ENCODE measurements around the gene SPNS2.

SPNS2 gene

DNA sequence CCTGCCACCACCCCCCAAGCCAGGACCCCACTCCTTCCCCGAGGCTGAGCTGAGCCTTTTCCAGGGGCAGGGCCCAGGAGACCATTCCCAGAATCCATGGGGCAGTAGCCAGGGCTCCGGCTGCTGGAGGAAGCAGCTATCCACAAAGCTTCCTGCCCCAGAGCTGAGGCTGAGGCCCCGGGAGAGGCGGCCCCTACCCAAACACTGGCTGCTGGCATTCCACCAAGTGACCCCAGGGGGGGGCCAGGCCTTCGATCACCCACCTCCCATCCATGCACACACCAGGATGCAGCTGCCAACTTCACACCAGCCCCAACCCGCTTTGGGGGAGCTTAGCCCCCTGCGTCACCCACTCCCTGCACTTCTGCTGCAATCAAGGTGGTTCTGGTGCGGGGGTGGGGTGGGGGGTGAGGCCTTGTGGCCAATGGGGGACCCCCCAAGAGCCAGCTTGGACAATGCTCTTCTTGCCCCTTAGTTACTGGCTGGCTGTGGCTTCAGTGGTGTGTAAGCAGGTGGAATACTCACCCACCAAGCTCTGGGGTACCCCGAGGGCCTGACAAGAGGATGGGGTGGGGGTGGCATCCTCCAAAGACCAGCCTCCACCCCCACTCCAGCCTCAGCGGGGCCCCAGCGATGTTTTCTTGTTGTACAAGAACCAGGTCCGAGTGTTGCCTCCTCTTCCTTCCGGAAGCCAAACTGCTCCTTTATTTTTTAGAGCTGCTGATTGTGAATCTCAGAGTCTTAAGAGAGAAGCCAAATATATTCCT is 39.7 kb downstream of the SPNS2 start:
- DNase-seq, result no peak

- no peak for DNase-seq
These were observed 40.3 kb downstream of the SPNS2 start for GRCh38 chr17:4539025-4539424.

DNA sequence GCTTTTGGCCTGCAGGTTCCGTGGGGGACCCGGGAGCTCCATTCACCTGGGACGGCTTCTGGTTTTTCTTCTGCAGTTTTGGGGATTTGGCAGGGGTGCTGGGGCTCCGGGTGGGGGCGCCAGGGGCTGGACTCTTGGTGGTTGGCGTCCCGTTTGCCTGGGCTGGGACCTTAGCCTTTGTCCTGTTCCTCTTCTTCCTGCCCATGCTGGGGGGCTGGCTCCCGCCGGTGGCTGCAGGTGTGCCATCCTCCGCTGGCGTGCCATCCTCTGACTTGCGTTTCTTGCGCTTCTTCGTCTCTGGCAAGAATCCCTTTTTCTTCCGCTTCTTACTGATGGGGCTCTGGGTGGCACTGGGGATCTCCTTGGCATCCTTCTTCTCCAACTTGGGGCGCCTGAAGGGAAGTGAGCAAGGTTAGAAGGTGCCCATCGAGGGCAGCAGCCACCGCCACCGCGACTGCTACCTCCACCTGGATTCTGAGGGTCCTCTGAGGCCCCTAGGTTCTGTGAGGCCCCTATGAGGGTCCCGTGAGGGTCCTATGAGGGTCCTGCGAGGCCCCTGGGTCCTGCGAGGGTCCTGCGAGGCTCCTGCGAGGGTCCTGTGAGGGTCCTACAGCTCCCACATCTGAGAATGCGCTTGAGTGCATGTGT is 41.0 kb downstream of the SPNS2 start:
- DNase-seq, result no peak

GRCh38 chr17:4540224-4540651 is 41.6 kb downstream of the SPNS2 start:
- no peak for DNase-seq

GRCh38 chr17:4540687-4541327 is 42.1 kb downstream of the SPNS2 start:
- no peak for DNase-seq

GRCh38 chr17:4541328-4542002 is 42.8 kb downstream of the SPNS2 start:
- DNase-seq, result no peak

DNA sequence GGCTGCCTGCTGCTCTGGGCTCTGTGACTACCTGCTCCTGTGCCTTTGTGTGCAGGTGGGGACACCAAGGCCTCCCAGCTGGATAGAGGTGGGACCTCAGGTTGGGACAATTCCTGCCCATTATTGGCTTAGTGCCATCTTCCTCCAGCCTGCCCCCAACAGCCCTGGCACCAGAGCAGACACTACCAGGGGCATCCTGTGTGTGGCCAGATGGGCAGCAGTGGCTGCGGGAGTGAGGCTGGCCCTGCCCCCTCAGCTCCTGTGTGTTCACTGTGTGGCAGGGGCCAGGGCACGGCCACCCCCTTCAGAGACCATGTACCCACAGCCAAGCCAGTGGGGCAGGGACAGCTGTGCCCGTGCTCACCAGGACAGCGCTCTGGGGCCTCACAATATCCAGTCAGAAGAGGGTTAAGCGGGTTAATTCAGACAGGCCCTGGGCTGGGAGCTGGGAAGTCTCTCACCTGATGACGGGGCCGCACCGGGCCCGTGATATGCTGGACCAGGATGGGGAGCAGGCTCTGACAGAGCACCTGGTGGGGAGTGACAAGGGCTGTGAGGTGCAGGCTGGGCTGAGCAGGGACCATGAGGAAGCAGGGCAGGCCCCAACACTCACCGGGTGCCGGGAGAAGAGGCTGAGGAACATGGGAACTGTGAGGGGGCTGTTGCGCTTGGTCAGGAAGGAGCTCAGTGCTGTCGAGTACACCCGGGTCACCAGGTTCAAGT is 43.5 kb downstream of the SPNS2 start:
- DNase-seq, result no peak

- no peak for DNase-seq
These were observed 44.1 kb downstream of the SPNS2 start for GRCh38 chr17:4542726-4543191.

GRCh38 chr17:4543557-4544026 is 44.9 kb downstream of the SPNS2 start:
- no peak for DNase-seq

GRCh38 chr17:4544135-4544950 is 45.7 kb downstream of the SPNS2 start:
- no peak for DNase-seq

- DNase-seq, result no peak
These were observed 46.2 kb downstream of the SPNS2 start for GRCh38 chr17:4544951-4545216.

- no peak for DNase-seq
These were observed 46.7 kb downstream of the SPNS2 start for GRCh38 chr17:4545217-4545951.

DNA sequence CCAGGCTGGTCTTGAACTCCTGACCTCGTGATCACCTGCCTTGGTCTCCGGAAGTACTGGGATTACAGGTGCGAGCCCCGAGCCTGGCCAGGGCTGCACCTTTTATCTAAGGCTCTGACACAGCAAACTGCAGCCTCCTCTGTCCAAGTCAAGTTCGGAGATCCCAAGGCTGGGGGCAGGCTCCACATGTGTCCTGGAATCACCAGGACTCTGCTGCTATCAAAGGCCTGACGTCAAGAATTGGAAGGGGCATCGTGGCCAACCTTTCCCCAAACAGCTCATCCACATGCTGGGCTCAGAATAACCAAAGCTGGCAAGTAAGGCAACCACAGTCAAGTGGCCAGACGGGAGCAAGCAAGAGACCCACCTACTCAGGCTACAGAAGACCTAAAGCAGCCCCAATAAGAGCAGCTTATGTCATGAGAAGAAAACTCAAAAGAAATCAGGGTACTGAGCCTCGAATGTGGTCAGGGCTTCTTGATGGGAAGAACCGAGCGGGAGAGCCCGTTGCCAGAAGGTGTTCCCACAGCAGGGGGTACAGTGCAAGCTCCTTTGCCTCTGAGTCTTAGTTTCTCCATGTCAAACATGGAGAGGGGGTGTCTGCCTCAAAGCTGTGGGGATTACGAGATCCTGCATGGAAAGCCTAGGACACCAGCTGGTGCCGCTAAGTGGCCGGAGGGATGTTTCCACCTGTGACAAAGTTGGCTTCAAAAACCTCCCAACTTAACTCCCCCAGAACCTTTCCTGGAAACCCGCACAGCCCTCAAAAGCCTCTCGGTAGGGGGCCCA is 48.6 kb downstream of the SPNS2 start:
- DNase-seq, result no peak

- DNase-seq, result no peak
These were observed 49.4 kb downstream of the SPNS2 start for GRCh38 chr17:4548061-4548461.

DNA sequence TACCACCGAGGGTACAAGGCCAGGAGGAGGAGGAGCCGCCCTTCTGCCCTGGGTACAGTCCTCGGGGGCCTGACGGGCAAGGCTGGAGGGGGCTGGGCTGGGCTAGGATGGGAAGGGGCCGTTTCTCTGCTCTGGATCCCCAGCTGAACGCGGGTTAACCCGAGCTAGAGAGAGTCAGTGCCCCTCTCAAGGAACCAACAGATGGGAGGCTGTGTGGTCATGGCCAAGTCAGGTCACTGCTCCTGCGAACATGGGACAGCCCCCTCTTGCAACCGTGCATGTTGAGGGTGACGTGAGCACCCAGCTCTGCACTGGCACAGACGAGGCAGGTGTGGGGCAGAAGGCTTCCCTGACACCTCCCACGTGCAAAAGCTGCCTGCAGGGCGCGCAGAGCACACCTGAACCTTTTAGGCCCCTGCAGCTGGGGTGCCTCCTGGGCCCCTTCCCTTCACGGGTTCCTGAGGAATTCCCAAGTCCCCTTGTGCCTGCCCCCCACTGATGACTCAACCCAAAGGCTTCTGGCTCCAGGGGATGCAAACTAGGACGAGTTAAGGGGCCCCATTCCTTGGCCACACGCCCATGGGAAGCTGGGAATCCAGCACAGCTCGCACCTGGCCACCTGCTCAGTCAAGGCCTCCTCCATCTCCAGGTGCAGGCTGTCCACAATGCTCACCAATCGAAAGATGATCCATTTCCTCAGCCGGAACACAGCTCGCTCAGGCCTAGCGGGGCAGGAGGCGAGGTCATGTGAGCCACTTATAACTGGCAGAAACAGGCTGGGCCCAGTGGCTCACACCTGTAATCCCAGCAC is 50.2 kb downstream of the SPNS2 start:
- no peak for DNase-seq

GRCh38 chr17:4549781-4550533 is 51.3 kb downstream of the SPNS2 start:
- no peak for DNase-seq

- DNase-seq, result no peak
These were observed 51.9 kb downstream of the SPNS2 start for GRCh38 chr17:4550534-4551039.

DNA sequence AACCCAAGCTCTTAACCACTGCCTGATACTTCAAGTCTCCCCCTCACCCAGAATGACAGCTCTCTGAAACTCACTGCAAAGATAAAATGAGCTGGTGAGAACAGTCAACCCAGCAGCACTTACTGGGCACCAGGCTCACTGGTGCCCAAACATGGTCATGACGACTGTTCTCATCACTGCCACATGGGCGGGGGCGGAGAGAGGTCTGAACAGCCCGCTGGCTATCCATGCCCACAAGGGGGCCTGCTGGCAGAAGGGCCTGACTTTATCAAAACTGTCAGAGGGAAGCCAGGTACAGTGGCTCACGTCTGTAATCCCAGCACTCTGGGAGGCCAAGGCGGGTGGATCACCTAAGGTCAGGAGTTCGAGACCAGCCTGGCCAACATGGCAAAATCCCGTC is 52.5 kb downstream of the SPNS2 start:
- DNase-seq, result no peak
